M059J (cell line): ENCODE results near the gene MXRA7. TPM values are rescaled to one million over a fixed set of nuclear protein-coding genes. Genes with fewer than 3 reads are reported as not detected.
A peak's percentile ranks its signal among the peaks of the same experiment; 100 is the strongest.
"Not testable (repeated sequence)": the region's sequence is repeated elsewhere in the genome, so short reads cannot be mapped to it uniquely, and the experiment has no call there.

Source experiments
- DNase-seq: peaks from one replicate; pipeline ENCODE4 v3.0.0-alpha.2; 2012; ENCODE audit warnings: low read depth
- total RNA-seq: library from RNA; depleted of rRNA; stranded (reverse); fragments of >200 nt; shearing (Covaris generic); gene quantifications from 2 replicates; pipeline ENCODE4 v1.2.3, GENCODE V29; 2014; rRNA removed

Gene MXRA7, protein sequence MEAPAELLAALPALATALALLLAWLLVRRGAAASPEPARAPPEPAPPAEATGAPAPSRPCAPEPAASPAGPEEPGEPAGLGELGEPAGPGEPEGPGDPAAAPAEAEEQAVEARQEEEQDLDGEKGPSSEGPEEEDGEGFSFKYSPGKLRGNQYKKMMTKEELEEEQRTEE
- total RNA-seq, result 125 and 142 TPM in 2 replicates

DNA sequence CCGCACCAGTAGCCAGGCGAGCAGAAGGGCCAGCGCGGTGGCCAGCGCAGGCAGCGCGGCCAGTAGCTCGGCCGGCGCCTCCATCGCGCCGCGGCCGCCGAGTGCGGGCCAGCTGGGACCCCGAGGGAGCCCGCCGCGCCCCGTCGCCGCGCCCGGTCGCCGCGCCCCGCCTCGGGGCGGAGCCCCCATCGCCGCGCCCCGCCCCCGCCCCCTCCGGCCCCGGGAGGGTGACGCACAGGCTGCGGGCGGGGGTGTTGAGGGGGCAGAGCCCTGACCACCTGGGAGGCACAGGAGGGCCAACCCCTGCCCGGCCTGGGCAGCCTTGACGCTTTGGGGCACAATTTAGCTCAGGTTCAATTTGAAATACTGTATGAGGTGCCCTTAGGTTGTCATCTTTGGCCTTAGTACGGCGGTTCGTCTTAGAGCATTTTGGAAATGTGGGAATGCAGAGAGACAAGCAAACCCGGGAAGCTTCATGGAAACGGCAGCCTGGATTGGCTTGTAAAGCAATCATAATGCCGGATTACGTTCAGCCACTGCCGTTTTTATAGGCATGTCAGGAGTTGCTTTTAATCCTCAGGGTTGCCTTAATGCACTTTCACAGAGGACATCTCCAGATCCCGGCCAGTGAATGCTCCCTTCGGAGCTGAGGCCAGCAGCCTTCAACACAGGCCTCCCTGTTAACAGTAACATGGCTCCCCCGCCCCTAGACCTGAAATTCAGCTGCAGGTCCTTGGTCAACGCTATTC, at the start of gene MXRA7:
Gene MXRA7 (minus strand): TSS at position 103 of the 749 bp plus-strand sequence. CDS start 19 bp downstream, at position 84.
- DNase-seq, result peak; percentile 63

DNA sequence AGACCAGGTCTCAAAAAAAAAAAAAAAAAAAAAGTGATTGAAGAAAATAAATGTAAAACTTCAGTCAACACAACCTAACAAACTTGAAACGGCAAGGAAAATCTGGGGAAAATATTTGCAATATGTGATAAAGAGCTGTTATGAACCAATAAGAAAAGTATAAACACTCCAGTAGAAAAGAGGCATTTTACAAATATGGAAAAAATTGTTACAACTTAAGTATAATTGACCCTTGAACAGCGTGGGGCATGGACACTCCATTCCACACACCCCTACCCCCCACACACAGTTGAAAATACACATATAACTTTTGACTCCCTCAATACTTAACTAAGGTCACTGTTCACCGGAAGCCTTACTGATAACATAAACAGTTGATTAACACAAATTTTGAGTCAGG, 47.8 kb upstream of the MXRA7 start:
- no peak for DNase-seq

DNA sequence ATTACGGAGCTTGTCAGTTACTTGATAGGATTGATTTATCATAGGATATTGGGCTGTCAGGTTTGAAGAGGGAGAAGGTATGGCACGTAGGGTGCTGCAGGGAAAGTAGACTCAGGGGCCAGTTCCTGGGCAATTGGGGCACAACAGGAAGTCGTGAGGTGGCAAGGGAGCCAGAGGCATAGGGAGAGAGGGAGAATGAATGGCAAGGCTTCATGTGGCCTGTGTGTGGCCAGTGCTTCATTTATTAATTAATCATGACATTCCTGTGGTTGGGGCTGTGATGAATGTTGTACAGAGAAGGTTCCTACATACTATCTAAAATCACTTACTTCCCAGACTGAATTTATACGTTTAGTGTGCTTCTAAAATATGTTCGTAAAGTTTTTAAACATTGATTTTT, 46.5 kb upstream of the MXRA7 start:
- peak; percentile 31 for DNase-seq

DNA sequence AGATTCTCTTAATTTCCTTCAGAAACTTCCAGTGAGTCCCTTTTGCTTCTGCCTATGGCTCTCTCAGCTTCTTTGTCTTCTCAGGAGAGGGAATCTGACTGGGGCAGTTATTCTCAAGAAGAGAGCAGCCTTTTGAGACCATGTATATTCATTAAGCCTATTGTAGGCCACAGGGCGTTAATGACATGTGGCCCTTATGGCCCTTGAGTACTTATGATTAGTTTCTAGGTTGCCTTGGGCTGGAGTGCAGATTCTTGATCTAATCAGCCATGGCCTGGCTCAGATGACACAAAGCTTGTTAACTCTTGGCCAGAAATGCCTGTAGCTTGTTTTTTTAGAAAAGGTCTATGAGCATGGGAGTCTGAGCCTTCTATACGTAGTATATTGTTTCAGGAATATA, 44.5 kb upstream of the MXRA7 start:
- no peak for DNase-seq

DNA sequence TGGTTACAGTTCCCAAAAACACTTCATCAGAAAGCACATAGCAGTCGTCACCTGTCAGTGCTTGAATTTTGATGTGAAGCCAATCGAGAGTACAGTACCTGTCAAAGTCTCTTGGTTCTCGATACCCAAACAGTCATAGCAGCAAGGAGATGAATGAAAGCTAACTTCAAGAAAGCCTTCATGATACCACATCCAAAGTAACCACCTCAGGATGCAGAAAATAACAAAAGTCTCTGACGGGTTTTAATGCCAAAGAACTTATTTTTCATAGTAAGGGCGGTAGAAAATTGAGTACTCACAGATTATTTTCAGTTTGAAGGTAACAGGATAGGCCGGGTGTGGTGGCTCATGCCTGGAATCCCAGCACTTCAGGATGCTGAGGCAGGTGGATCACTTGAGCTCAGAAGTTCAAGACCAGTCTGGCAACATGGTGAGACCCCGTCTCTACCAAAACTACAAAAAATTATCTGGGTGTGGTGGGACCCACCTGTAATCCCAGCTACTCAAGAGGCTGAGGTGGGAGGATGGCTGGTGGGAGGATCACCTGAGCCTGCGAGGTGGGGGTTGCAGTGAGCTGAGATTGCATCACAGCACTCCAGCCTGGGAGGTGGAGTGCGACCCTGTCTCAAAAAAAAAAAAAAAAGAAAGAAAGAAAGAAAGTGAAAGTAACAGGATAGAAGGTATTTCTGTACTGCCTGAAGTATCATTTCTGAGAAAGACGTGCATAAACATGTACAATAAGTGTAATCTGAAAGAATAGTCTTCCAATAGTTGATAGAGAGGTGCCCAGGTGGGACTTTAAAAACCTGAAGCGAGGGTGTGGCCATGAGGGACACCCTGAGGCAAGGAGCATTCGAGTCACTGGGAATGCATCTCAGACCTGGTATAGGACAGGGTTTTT, 42.5 kb upstream of the MXRA7 start:
- no peak for DNase-seq

DNA sequence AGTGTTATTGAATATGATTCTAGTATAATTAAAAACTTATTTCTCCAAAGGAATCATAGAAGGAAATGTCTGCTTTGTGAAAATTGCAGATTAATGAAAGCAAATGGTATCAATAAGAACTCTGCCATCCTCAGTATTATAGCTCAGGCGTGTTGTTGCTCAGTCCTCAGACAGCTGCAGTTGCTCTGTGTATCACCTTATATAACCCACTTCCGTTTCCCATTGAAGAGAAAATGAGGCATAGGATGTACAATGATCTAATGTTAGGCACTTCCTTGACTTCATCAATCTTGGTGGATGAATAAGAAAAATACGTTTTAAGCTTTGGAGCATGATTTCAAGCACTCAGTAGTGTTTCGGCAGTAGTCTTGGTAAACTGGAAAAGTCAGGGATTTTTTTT, 41.2 kb upstream of the MXRA7 start:
- no peak for DNase-seq

DNA sequence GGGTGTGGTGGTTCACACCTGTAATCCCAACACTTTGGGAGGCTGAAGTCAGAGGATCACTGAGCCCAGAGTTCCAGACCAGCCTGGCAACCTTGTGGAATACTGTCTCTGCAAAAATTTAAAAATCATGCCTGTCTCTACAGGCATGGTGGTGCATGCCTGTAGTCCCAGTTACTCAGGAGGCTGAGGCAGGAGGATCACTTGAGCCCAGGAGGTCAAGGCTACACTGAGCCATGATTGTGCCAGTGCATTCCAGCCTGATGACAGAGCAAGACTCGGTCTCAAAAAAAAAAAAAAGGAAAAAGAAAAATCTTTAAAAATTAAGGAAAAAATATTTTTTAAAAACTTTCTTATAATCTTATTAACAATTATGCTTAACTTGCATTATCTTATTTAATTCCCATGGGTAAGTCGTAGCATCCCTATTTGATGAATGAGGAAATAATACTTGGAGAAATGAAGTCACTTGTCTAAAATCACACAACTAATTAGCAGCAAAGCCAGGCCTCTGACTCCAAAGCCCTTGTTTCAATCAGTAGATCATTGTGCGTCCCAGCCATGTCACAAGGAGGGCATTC, 40.7 kb upstream of the MXRA7 start:
- DNase-seq, result no peak

DNA sequence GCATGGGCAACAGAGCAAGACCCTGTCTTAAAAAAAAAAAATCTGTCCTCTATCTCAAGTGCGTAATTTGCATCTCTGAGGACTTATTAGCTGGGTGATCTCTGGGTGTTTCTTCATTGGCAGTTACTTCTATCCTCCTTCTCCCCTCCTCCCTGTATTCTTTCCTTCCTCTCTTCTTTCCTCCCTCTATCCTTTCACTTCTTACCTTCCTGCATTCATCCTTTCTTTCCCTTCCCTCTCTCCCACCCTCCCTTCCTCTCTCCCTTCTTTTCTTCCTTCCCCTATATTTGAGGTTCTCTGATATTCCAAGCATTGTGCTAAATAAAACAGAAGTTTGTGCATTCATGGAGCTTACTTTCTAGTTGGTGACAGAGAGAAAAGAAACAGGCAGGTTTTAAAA, 37.9 kb upstream of the MXRA7 start:
- no peak for DNase-seq

DNA sequence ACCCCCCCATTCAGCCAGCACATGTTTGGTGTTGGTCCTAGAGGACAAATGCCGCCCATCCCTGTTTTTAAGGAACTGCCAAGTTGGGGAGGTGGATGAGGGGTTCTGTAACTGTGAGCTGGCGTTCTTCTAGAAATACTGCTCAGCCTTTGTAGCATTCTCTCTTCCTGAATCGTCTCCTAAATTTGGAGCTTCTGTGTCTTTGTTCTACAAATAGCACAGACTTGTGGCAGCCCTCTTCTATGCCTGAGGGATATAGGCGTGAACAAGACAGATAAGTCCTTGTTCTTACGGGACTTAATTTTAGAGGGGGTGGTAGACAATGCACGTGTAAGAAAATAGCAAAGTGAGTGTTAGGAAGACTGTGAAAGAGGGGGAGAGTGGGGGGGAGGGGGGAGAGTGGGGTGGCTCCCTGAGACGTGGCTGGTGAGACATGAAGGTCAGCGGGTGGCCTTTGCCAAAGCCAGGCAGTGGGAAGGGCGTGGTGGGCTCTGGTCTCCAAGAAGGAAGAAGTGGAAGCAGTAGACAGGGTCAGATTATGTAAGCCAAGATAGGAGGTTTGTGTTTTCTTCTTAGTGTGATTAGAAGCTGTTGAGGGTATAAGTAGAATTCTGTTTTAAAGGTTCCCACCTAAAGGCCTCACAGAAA, 37.1 kb upstream of the MXRA7 start:
- no peak for DNase-seq

DNA sequence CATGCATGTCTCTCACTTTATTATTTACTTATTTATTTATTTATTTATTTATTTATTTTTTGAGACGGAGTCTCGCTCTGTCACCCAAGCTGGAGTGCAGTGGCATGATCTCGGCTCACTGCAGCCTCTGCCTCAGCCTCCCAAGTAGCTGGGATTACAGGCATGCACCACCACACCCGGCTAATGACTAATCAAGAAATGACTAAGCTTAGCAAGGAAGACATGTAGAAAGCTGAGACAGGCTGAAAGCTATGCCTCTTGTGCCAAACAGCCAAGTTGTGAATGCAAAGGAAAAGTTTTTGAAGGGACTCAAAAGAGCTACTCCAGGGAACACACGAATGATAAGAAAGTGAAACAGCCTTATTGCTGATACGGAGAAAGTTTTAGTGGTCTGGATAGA, 35.0 kb upstream of the MXRA7 start:
- DNase-seq, result peak; percentile 23

DNA sequence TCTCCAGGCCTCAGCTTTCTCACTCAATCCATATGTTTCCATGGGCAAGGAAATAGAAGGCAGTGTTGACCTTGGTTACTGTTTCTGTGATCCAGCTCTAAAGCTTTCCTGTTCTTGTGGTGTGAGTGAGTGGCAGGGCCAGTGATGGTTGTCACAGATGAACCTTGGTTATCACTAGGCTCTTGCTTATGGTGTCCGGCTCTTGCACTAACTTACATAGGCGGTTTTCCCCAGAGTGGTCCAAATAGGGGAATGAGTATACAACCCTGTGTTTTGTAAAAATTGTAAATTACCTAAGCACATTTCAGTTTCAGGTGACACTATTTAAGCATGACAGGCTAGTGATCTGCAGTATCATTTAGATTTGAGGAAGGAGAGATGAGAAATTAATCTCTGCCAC, 34.0 kb upstream of the MXRA7 start:
- no peak for DNase-seq

DNA sequence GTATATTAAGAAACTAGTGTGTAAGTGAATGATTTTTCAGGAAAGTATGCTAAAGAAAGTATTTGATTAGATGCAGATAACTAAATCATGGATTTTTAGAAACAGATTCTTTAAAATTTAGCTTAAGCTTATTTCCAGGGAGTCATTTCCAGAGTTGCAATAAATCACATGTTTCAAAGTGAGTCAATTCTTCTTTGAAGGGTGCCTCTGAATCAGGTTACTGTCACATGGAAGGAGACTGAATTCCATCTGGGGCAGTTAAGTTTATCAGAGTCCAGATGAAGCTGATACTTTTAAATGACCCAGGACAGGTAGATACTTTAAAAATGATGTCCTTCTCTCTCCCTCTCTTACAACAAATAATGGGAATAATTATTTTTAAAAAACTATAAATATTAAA, 32.2 kb upstream of the MXRA7 start:
- peak; percentile 27 for DNase-seq

DNA sequence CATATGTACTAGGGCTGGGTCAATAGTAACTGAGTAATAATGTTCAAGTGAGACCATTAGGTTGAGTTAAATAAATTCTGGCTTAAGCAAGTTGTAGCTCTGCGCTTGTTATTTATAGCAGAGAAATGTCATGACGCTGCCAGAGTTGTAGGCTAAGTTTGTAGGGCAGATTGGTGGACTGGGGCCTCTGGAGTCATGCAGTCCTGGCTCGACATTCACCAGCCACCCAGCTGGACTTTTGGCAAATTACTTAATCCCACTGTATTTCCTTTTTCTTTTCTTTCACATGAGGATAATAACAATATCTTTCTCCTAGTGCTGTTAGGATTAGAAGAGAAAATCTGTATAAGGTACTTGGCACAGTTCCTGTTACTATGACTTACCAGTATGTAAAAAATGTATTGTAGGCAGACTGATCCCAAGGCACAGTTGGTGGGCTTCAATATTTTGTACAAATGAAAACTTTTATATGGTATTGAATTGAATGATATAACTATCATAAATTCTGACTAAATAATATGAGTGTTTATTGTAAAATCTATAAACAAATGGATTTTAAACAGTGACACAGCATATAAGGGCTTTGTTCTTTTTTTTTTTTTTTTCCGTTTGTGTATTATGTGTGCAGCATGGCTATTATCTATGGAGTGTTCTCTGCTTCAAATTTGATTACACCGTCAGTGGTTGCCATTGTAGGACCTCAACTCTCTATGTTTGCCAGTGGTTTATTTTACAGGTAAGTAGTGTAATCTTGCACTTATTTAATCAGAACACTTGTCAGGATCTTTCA, 29.8 kb upstream of the MXRA7 start:
- DNase-seq, result no peak

DNA sequence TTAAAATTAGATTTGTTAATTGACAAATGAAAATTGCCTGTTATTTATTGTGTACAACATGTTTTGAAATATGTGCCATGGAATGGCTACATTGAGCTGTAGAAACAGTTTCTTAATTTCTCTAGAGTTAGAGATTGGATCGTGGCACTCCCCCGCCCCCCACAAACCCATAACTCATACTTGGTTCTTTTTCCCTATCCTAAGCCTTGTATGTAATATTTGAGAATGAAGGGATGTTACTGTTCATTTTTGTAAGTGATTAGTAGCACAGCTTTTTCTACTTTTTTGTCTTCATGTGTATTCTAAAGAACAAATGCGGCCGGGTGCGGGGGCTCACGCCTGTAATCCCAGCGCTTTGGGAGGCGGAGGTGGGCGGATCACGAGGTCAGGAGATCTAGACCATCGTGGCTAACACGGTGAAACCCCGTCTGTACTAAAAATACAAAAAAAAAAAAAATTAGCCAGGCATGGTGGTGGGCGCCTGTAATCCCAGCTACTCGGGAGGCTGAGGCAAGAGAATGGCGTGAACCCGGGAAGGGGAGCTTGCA, 28.9 kb upstream of the MXRA7 start:
- DNase-seq, result not testable (repeated sequence)

DNA sequence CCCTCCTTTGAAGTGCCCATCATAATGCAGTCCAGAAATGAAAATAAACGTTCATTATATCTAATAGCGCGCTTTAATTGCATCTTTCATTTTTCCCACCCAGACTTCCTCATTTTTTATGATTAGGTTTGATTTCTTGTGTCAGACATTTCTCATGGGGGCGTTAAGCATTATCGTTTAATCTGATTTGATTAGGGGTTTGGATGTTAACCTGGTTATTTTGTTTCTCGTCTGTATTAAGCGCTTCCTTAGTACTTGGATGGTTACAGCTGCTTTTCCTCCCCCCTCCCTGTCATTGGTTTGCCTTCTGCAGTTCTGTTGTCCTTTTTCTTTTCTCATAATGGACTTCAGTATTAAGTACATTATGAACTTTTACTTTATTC, 27.7 kb upstream of the MXRA7 start:
- no peak for DNase-seq

DNA sequence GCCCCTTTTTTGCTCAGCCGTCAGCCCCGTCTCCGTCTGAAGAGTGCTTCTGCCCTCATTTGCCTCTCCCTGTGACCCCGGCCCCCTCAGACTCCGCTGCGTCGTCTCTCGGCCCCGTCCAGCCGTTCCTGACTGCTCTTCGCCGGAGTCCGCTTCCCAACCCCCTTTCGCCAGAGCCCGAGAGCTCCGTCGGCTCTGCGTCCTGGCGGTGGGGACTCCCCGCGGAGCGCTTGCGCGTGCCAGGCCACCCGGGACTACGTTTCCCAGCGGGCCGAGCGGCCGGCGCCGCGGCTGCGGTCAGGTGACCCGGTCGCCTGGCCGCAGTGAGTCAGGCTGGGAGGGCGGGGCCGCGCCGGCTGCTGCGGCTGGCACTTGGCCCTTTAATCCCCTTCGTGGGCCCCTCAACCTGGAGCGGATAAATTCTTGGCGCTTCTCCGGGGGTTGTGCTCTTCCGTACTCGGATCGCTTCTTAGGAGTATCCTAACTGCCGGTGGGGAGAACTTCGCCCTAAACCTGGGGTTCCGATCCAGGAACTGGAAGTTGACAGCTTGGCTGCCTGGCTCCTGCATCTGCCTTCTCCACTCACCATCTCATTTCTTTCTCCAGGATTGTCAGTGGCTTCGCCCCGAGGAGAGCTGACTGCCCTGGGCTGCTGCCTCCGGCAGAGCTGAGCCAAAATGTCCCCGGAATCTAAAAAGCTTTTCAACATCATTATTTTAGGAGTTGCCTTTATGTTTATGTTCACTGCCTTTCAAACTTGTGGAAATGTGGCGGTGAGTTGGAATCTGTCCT, 27.1 kb upstream of the MXRA7 start, which contains the start of gene MFSD11:
Gene MFSD11 (plus strand): TSS at position 444 of the 792 bp plus-strand sequence. CDS start 234 bp downstream, at position 678.
- peak; percentile 88 for DNase-seq

DNA sequence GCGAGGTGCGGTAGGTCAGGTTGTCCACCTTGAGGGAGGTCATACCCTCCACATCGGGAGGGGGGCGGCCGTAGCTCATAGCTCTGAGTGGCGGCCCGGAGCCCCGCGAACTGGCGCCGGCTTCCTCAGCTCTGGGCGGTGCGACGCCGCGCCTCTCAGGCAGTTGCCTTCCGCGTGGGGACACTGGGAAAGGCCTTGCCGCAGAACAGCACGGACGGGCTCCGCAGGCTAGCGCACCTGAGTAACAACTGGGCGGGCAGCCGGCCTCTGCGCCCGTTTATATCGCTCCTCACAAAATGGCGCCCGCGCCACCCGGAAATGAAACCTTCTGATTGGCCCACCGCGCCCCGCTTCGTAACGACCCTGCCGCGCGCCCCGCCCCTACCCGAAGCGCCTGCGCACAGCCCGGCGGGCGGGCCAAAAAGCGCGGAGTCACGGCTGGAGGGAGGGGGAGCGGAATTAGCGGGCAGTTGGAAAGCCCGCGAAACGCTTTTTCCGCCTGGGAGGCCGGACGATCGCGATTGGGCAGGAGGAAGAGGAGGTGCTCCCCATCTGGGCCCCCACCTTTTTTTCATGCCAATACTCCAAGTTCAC, 26.4 kb upstream of the MXRA7 start, which contains the start of gene SRSF2:
Gene SRSF2 (minus strand): TSS at position 250 of the 594 bp plus-strand sequence. CDS start 171 bp downstream, at position 79.
- peak; percentile 98 for DNase-seq

DNA sequence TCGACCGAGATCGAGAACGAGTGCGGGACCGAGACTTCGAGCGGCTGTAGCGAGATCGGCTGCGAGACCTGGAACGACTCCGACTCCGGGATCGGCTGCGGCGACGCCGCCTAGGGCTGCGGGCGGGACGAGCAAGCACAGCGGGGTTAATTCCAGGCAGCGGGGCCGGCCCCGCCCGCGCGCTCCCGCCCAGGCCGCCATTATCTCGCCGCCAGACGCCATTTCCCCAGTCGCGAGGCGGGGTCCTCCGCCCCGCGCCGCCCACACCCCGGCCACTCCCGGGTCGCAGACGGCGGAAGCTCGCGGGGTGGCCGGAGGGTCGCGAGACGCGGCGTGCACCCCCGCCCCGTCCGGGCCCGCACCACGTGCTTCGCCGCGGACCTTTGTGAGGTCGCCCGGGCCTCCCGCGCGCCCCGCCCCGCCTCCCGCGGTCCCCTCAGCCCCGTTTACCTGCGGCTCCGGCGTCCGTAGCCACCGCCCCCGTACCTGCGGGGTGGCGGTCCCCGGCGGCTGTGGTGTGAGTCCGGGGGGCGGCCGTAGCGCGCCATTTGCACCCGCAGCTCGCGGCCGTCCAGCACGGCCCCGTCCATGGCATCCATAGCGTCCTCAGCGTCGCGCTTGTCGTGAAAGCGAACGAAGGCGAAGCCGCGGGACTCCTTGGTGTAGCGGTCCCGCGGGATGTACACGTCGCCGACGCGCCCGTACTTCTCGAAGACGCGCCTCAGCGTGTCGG, 25.8 kb upstream of the MXRA7 start:
- DNase-seq, result peak; percentile 47
